K562 (cell line): ENCODE measurements around the gene KCNA2. TPM values are rescaled to one million over a fixed set of nuclear protein-coding genes. Genes with fewer than 3 reads are reported as not detected.

Experiments
- ATAC-seq: fragments of 200-7000 bp; cut with Tn5 transposase; 3 replicates; pipeline ENCODE4 v1.9.1; 2020; ENCODE audit warnings: moderate library complexity
- BruUV-seq: library from RNA; stranded (reverse); fragments of 400-500 nt; replicated peaks from 2 replicates; lab custom pipeline; 2021; lab: Mats Ljungman, UMichigan
- CTCF ChIA-PET: fragments of 300-600 bp; formaldehyde crosslinking; extraction: SDS; loops from one replicate; lab custom pipeline; 2021; ENCODE audit warnings: low intra/inter-chr PET ratio; lab: Yijun Ruan, JAX
- POLR2A ChIA-PET: fragments of 300-600, 350-650 bp; sonication (Branson Sonifier 250); formaldehyde crosslinking; extraction: SDS; loops from one replicate; lab custom pipeline; 2021; ENCODE audit warnings: antibody characterized with exemption, inconsistent platforms; lab: Yijun Ruan, JAX
- DNase-seq, 4 experiments: peaks; one replicate each; pipeline versions ENCODE4 v3.0.0 to v3.0.0-alpha.2; 2011 to 2018; ENCODE audit warnings: low spot score in 3 of 4, mixed read lengths in 3 of 4; ENCODE audit errors: extremely low read depth in 1 of 4
- FAIRE-seq: peaks from 2 replicates; lab custom pipeline; 2011; peaks lifted over from hg19 to GRCh38; lab: Jason Lieb, UNC
- H2AFZ ChIP-seq: 2 replicates; pipeline ENCODE4 v1.6.0; 2011; ENCODE audit warnings: low read depth, low read length, control low read depth, inconsistent platforms
- H3K27ac ChIP-seq: fragments of 200-600 bp; 3 replicates; pipeline ENCODE4 v1.8.0; 2011; ENCODE audit warnings: low read depth, mild to moderate bottlenecking, control low read depth, inconsistent platforms, low read length, moderate library complexity, mixed read lengths; ENCODE audit errors: extremely low read depth
- H3K27me3 ChIP-seq, 2 experiments: fragments of 300-600 bp in 1 of 2; 2 replicates in 1 of 2; 3 replicates in 1 of 2; pipeline versions ENCODE4 v1.6.0 to v1.8.0; 2011; ENCODE audit warnings: inconsistent platforms in 2 of 2, low read length in 2 of 2, mild to moderate bottlenecking in 1 of 2, mixed read lengths in 1 of 2, moderate library complexity in 1 of 2; ENCODE audit not compliant: control insufficient read depth in 2 of 2, insufficient read depth in 2 of 2
- H3K36me3 ChIP-seq: fragments of 300-600 bp; 3 replicates; pipeline ENCODE4 v1.8.0; 2011; ENCODE audit warnings: mild to moderate bottlenecking, low read length, inconsistent platforms; ENCODE audit not compliant: control insufficient read depth, insufficient read depth
- H3K4me1 ChIP-seq, 2 experiments: fragments of 200-600 bp in 1 of 2; replicated peaks in 1 of 2; 2 replicates in 1 of 2; 3 replicates in 1 of 2; pipeline versions ENCODE4 v1.5.1 to v1.8.0; 2011; ENCODE audit warnings: inconsistent platforms in 2 of 2, low read length in 2 of 2, mild to moderate bottlenecking in 1 of 2, mixed read lengths in 1 of 2, moderate library complexity in 1 of 2; ENCODE audit not compliant: control insufficient read depth in 2 of 2, insufficient read depth in 2 of 2
- H3K4me2 ChIP-seq: 2 replicates; pipeline ENCODE4 v1.6.1; 2011; ENCODE audit warnings: low read length, control low read depth, inconsistent platforms, mixed read lengths; ENCODE audit not compliant: insufficient read depth
- H3K4me3 ChIP-seq: fragments of 200-600 bp; sonication (generic), shearing (Covaris generic); 2 replicates; pipeline ENCODE4 v1.5.1; 2016; ENCODE audit warnings: control low read depth, inconsistent platforms
- H3K79me2 ChIP-seq: fragments of 200-600 bp; 3 replicates; pipeline ENCODE4 v1.8.0; 2011; ENCODE audit warnings: low read length, inconsistent platforms; ENCODE audit not compliant: control insufficient read depth, insufficient read depth
- H3K9ac ChIP-seq, 2 experiments: 2 replicates each; pipeline versions ENCODE4 v1.6.0 to v1.6.1; 2011; ENCODE audit warnings: low read depth in 2 of 2, low read length in 2 of 2, control low read depth in 1 of 2, inconsistent platforms in 1 of 2, mild to moderate bottlenecking in 1 of 2, mixed read lengths in 1 of 2; ENCODE audit not compliant: insufficient read depth in 1 of 2
- H3K9me1 ChIP-seq: one replicate; pipeline ENCODE4 v1.6.0; 2011; ENCODE audit warnings: inconsistent platforms, mild to moderate bottlenecking, low read length, moderate library complexity; ENCODE audit not compliant: control insufficient read depth, insufficient read depth
- H3K9me3 ChIP-seq: replicated peaks from 2 replicates; pipeline ENCODE4 v1.5.1; 2011; ENCODE audit warnings: low read depth, low read length, inconsistent platforms; ENCODE audit not compliant: control insufficient read depth, insufficient read depth
- H4K20me1 ChIP-seq: replicated peaks from 2 replicates; pipeline ENCODE4 v1.6.1; 2011; ENCODE audit warnings: low read length, inconsistent platforms, mixed read lengths; ENCODE audit not compliant: control insufficient read depth, insufficient read depth
- FOXK1 ChIP-seq: sonication (generic); formaldehyde crosslinking; IDR thresholded peaks from 2 replicates; pipeline ENCODE4 v1.8.0; 2022; ENCODE audit warnings: missing genetic modification reagents, mild to moderate bottlenecking, borderline replicate concordance
- NFIX ChIP-seq: fragments of 250-450 bp; sonication (Bioruptor Pico); IDR thresholded peaks from 2 replicates; pipeline ENCODE4 v1.4.0; 2020; ENCODE audit warnings: low read depth, mild to moderate bottlenecking, moderate library complexity
- NR3C1 ChIP-seq: sonication (generic); formaldehyde crosslinking; IDR thresholded peaks from 2 replicates; pipeline ENCODE4 v1.8.1; 2022; ENCODE audit warnings: missing genetic modification reagents
- PRMT5 ChIP-seq: sonication (generic); formaldehyde crosslinking; IDR thresholded peaks from 2 replicates; pipeline ENCODE4 v1.5.0; 2020; ENCODE audit warnings: missing genetic modification reagents
- ZNF764 ChIP-seq: fragments of 250-450 bp; sonication (Bioruptor Pico); IDR thresholded peaks from 2 replicates; pipeline ENCODE4 v1.4.0; 2020; ENCODE audit warnings: low read depth, mild to moderate bottlenecking, moderate library complexity
- WGBS: fragments of 100-300 bp; shearing (Covaris generic); methylation state at CpG from one replicate; pipeline ENCODE4 v1.1.6; 2016; ENCODE audit warnings: low coverage, mixed read lengths; ENCODE audit not compliant: insufficient coverage; ENCODE audit errors: missing lambda C conversion rate; 5-methylcytosine and 5-hydroxymethylcytosine counted together
- in situ Hi-C: fragments of 300-500 bp; cut with MboI; formaldehyde crosslinking; loops from 4 replicates; pipeline ENCODE4 v1.15.0; 2018; ENCODE audit warnings: inconsistent platforms, mixed read lengths
- intact Hi-C: fragments of 100-400 bp; cut with micrococcal nuclease; formaldehyde crosslinking; loops from 2 replicates; pipeline ENCODE4 v1.14.2; 2022
- polyA plus RNA-seq, 8 experiments: library from polyadenylated mRNA; depleted of rRNA in 4 of 8; stranded (reverse) in 5 of 8; unstranded in 3 of 8; fragments of >200 nt; fragmentation: Nextera tagmentation in 2 of 8; fragmentation: Illumina TruSeq in 1 of 8; extraction: Ambion mirVana in 2 of 8; extraction: Trizol in 1 of 8; gene quantifications; 2 replicates each; pipeline versions ENCODE4 v1.2.1 to v1.2.3, GENCODE V29; 2011 to 2014; ENCODE audit warnings: inconsistent platforms in 1 of 8, missing spikeins in 1 of 8
- total RNA-seq, 7 experiments: library from RNA; depleted of rRNA in 6 of 7; stranded (reverse); fragments of >200 nt in 6 of 7; fragmentation: Illumina TruSeq in 2 of 7; extraction: Trizol in 2 of 7; gene quantifications; 2 replicates each; pipeline versions ENCODE4 v1.2.1 to v1.2.3, GENCODE V29; 2011 to 2021; ENCODE audit warnings: low replicate concordance in 1 of 7

The KCNA2 gene
- total and polyA plus RNA-seq, 9 of the 15 experiments (the other 6 are each of a cell fraction or from before 2014, with no cell fraction given): not detected

GRCh38 chr1:110608247-110608646, 2.1 kb upstream of the KCNA2 start (continued):
- no peak for TF ChIP-seq ZNF764 (CRISPR knock-in tag)

GRCh38 chr1:110607536-110608230, 1.5 kb upstream of the KCNA2 start:
- 4% methylated on average over 24 of the region's 28 CpGs for WGBS
- H3K79me2 ChIP-seq: no peaks in the 10 kb centered on the region
- peaks cover 14% of the 10 kb centered on the region; the same call in 1 of the 2 replicates for H4K20me1 ChIP-seq
- H3K9me1 ChIP-seq: no peaks in the 10 kb centered on the region
- no peaks in the 10 kb centered on the region for H3K36me3 ChIP-seq
- BruUV-seq: no TSS peak
- intact Hi-C loops (no loop called here), in situ Hi-C loops (no loop called here)
- ATAC-seq (no peak), FAIRE-seq (no peak), DNase-seq (no peak)
- no peak for TF ChIP-seq NR3C1 (CRISPR knock-in tag)
- no peak for TF ChIP-seq NFIX (CRISPR knock-in tag)
- TF ChIP-seq FOXK1 (CRISPR knock-in tag): no peak
- no peak for TF ChIP-seq PRMT5
- H3K4me3 ChIP-seq: no peak overlapping the region
- H3K9ac ChIP-seq: no peak overlapping the region
- no peak overlapping the region for H3K4me2 ChIP-seq
- ChIA-PET POLR2A (interaction anchor here (0.7 to 1.5 kb wide), 3 partner anchors 10 to 113 kb away, joined by 3 read pairs; no protein-coding TSS in a partner anchor), CTCF (no interaction called here)
- H3K9me3 ChIP-seq: no peaks in the 10 kb centered on the region
- H2AFZ ChIP-seq: no peak overlapping the region
- no peak overlapping the region for H3K27ac ChIP-seq
- H3K4me1 ChIP-seq: peaks cover 0 to 12% of the 10 kb centered on the region in 2 experiments; a peak in 1 of 5 replicates
- H3K27me3 ChIP-seq: peaks cover 61 to 74% of the 10 kb centered on the region in 2 experiments
